ENCODE results near the gene CCSER1.

The CCSER1 gene

GRCh38 chr4:91630054-91630453, 1502.9 kb downstream of the CCSER1 start:
- DNase-seq: no peak

- no peak for DNase-seq
Measured at GRCh38 chr4:91630764-91631163, 1503.6 kb downstream of the CCSER1 start.

- DNase-seq: no peak
Measured at GRCh38 chr4:91631335-91631734, 1504.1 kb downstream of the CCSER1 start.

GRCh38 chr4:91636083-91636482, 1508.9 kb downstream of the CCSER1 start:
- no peak for DNase-seq

All from NCI-H345 (cell line).